H9 (cell line): ENCODE results near the gene PDE1C. TPM values are rescaled to one million over a fixed set of nuclear protein-coding genes. Genes with fewer than 3 reads are reported as not detected.

ENCODE experiments used
- DNase-seq: peaks from one replicate; pipeline ENCODE4 v3.0.0-alpha.2; 2017
- H2AFZ ChIP-seq: one replicate; pipeline ENCODE4 v1.6.1; 2013; ENCODE audit warnings: mild to moderate bottlenecking, low read length, control low read depth, moderate library complexity
- H2AK5ac ChIP-seq: 2 replicates; pipeline ENCODE4 v1.6.1; 2013; ENCODE audit warnings: low read length, control low read depth, mixed read lengths; ENCODE audit not compliant: insufficient read length
- H2BK120ac ChIP-seq: one replicate; pipeline ENCODE4 v1.6.1; 2013; ENCODE audit warnings: low read depth, mild to moderate bottlenecking, low read length, control low read depth, inconsistent platforms; ENCODE audit not compliant: poor library complexity, severe bottlenecking
- H2BK12ac ChIP-seq: 2 replicates; pipeline ENCODE4 v1.6.1; 2013; ENCODE audit warnings: low read length, control low read depth, mixed read lengths, low read depth; ENCODE audit not compliant: insufficient read length
- H2BK15ac ChIP-seq: 2 replicates; pipeline ENCODE4 v1.6.1; 2013; ENCODE audit warnings: low read depth, low read length, control low read depth
- H2BK20ac ChIP-seq: one replicate; pipeline ENCODE4 v1.6.1; 2013; ENCODE audit warnings: low read depth, mild to moderate bottlenecking, low read length, control low read depth, inconsistent platforms; ENCODE audit not compliant: poor library complexity, severe bottlenecking
- H2BK5ac ChIP-seq: 2 replicates; pipeline ENCODE4 v1.6.1; 2013; ENCODE audit warnings: low read length, control low read depth, mixed read lengths; ENCODE audit not compliant: insufficient read length
- H3K14ac ChIP-seq: 2 replicates; pipeline ENCODE4 v1.6.1; 2013; ENCODE audit warnings: low read length, control low read depth; ENCODE audit not compliant: insufficient read depth
- H3K18ac ChIP-seq: 2 replicates; pipeline ENCODE4 v1.6.1; 2013; ENCODE audit warnings: low read depth, mild to moderate bottlenecking, mixed read lengths, low read length, control low read depth; ENCODE audit not compliant: insufficient read length
- H3K23ac ChIP-seq: 2 replicates; pipeline ENCODE4 v1.6.1; 2013; ENCODE audit warnings: low read length, control low read depth, mixed read lengths, low read depth; ENCODE audit not compliant: insufficient read length
- H3K23me2 ChIP-seq: 2 replicates; pipeline ENCODE4 v1.6.1; 2013; ENCODE audit warnings: low read depth, mild to moderate bottlenecking, mixed read lengths, low read length, control low read depth; ENCODE audit not compliant: insufficient read length, poor library complexity, severe bottlenecking
- H3K27ac ChIP-seq: 2 replicates; pipeline ENCODE4 v1.5.1; 2013; ENCODE audit warnings: low read length, control low read depth, mixed read lengths, low read depth; ENCODE audit not compliant: insufficient read length
- H3K27me3 ChIP-seq: 2 replicates; pipeline ENCODE4 v1.6.1; 2013; ENCODE audit warnings: low read length, control low read depth, inconsistent platforms; ENCODE audit not compliant: insufficient read depth
- H3K4ac ChIP-seq: 2 replicates; pipeline ENCODE4 v1.6.1; 2013; ENCODE audit warnings: low read depth, mild to moderate bottlenecking, control low read depth, inconsistent platforms, low read length, moderate library complexity
- H3K4me1 ChIP-seq: 2 replicates; pipeline ENCODE4 v1.6.1; 2013; ENCODE audit warnings: low read length, control low read depth, inconsistent platforms; ENCODE audit not compliant: insufficient read depth
- H3K4me2 ChIP-seq: 2 replicates; pipeline ENCODE4 v1.6.1; 2013; ENCODE audit warnings: low read length, control low read depth, mixed read lengths; ENCODE audit not compliant: insufficient read length, insufficient read depth
- H3K56ac ChIP-seq: 2 replicates; pipeline ENCODE4 v1.6.1; 2013; ENCODE audit warnings: low read depth, mild to moderate bottlenecking, mixed read lengths, low read length, control low read depth; ENCODE audit not compliant: insufficient read length
- H3K79me1 ChIP-seq: 2 replicates; pipeline ENCODE4 v1.6.1; 2013; ENCODE audit warnings: low read depth, mild to moderate bottlenecking, moderate library complexity, low read length, control low read depth, inconsistent platforms; ENCODE audit not compliant: insufficient read depth, poor library complexity, severe bottlenecking
- H3K79me2 ChIP-seq: 2 replicates; pipeline ENCODE4 v1.6.1; 2013; ENCODE audit warnings: low read length, control low read depth, inconsistent platforms; ENCODE audit not compliant: insufficient read depth
- H3K9ac ChIP-seq: 2 replicates; pipeline ENCODE4 v1.6.1; 2013; ENCODE audit warnings: low read length, control low read depth, mixed read lengths; ENCODE audit not compliant: insufficient read length; ENCODE audit errors: extremely low read depth
- H3K9me3 ChIP-seq: one replicate; pipeline ENCODE4 v1.6.1; 2013; ENCODE audit warnings: low read depth, low read length, inconsistent platforms; ENCODE audit not compliant: control insufficient read depth
- H3T11ph ChIP-seq: one replicate; pipeline ENCODE4 v1.6.1; 2013; ENCODE audit warnings: mild to moderate bottlenecking, low read length, control low read depth, inconsistent platforms
- H4K20me1 ChIP-seq: one replicate; pipeline ENCODE4 v1.6.1; 2013; ENCODE audit not compliant: control insufficient read depth, insufficient read length, insufficient read depth
- H4K5ac ChIP-seq: 2 replicates; pipeline ENCODE4 v1.6.1; 2013; ENCODE audit warnings: low read depth, mild to moderate bottlenecking, mixed read lengths, low read length, control low read depth; ENCODE audit not compliant: insufficient read length
- H4K8ac ChIP-seq: replicated peaks from 2 replicates; pipeline ENCODE4 v1.6.1; 2013; ENCODE audit warnings: low read length, control low read depth, mixed read lengths, low read depth; ENCODE audit not compliant: insufficient read length
- H4K91ac ChIP-seq: 2 replicates; pipeline ENCODE4 v1.6.1; 2013; ENCODE audit warnings: low read depth, mild to moderate bottlenecking, moderate library complexity, mixed read lengths, low read length, control low read depth; ENCODE audit not compliant: insufficient read length
- H3K27ac Mint-ChIP-seq, 3 experiments: 2 replicates in 2 of 3; 3 replicates in 1 of 3; pipeline ENCODE4 v1.8.0; 2020 to 2021; ENCODE audit warnings: mixed read lengths in 3 of 3, mild to moderate bottlenecking in 1 of 3, moderate library complexity in 1 of 3
- H3K27me3 Mint-ChIP-seq: 2 replicates; pipeline ENCODE4 v1.8.0; 2021; ENCODE audit warnings: low read depth, mild to moderate bottlenecking, moderate library complexity, mixed read lengths
- H3K36me3 Mint-ChIP-seq, 3 experiments: 2 replicates in 2 of 3; 3 replicates in 1 of 3; pipeline ENCODE4 v1.8.0; 2020 to 2021; ENCODE audit warnings: low read depth in 3 of 3, mixed read lengths in 3 of 3; ENCODE audit not compliant: insufficient read depth in 1 of 3
- H3K4me1 Mint-ChIP-seq, 2 experiments: 2 replicates each; pipeline ENCODE4 v1.8.0; 2020; ENCODE audit warnings: mixed read lengths in 2 of 2
- H3K4me3 Mint-ChIP-seq, 2 experiments: 2 replicates in 1 of 2; 3 replicates in 1 of 2; pipeline ENCODE4 v1.8.0; 2020 to 2021; ENCODE audit warnings: mild to moderate bottlenecking in 2 of 2, mixed read lengths in 2 of 2, moderate library complexity in 1 of 2
- H3K9me3 Mint-ChIP-seq, 2 experiments: 2 replicates in 1 of 2; 3 replicates in 1 of 2; pipeline ENCODE4 v1.8.0; 2020; ENCODE audit warnings: mild to moderate bottlenecking in 2 of 2, mixed read lengths in 2 of 2, moderate library complexity in 1 of 2
- WGBS: extraction: QIAGEN DNeasy Blood & Tissue Kit; methylation state at CpG from one replicate; pipeline ENCODE4 v1.1.7; 2013; ENCODE audit warnings: missing lambda C conversion rate, low lambda C conversion rate, mixed read lengths; ENCODE audit not compliant: insufficient read length; ENCODE audit errors: extremely low coverage; 5-methylcytosine and 5-hydroxymethylcytosine counted together
- total RNA-seq: library from RNA; stranded (reverse); gene quantifications from 2 replicates; pipeline ENCODE4 v1.2.1, GENCODE V29; 2021
- TF ChIP-seq, protein P1 (sequence below): fragments of 200-600 bp; sonication (generic); conservative IDR thresholded peaks from 3 replicates; pipeline ENCODE4 v1.8.0; 2021; ENCODE audit warnings: antibody characterized with exemption, mild to moderate bottlenecking

Gene PDE1C
- total RNA-seq, 1 experiment from 2014 or later: 0.17 TPM

DNA sequence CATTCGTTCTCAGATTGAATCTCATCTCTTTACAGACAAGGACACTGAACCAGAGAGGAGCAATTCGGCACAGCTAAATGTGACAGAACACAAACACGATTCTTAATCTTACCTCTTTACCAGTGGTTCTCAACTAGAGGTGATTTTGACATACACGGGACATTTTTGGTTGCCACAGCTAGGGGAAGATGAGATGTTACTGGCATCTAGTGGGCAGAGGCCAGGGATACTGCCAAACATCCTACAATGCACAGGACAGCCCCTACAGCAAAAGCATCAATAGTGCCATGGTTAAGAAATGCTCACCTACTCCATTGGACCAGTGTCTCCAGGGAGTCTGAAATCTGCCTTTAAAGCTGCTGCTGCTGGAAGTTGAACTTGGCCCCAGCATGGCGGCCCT lies 27.3 kb downstream of the PDE1C start:
- no peak for DNase-seq
- Mint-ChIP-seq H3K27ac (no peak overlapping the region), H3K4me3 (no peak overlapping the region), H3K4me1 (peaks cover 10% of the 10 kb centered on the region in 2 experiments), H3K9me3 (no peaks in the 10 kb centered on the region), H3K36me3 (no peaks in the 10 kb centered on the region), H3K27me3 (peaks cover 9% of the 10 kb centered on the region)
- no peak overlapping the region for H2BK5ac ChIP-seq
- no peak overlapping the region for H2BK15ac ChIP-seq
- no peak overlapping the region for H2BK120ac ChIP-seq
- H2BK20ac ChIP-seq: no peak overlapping the region
- no peak overlapping the region for H4K5ac ChIP-seq
- H3K27me3 ChIP-seq: no peaks in the 10 kb centered on the region; the same call in 1 of the 2 replicates
- no peak overlapping the region for H2BK12ac ChIP-seq
- no peak overlapping the region for H4K8ac ChIP-seq
- H3K4me2 ChIP-seq: no peak overlapping the region
- H3K23me2 ChIP-seq: peaks cover 2% of the 10 kb centered on the region
- H3K79me1 ChIP-seq: no peaks in the 10 kb centered on the region
- no CpG with 5 or more reads among the region's 5 CpGs for WGBS
- H3K23ac ChIP-seq: no peak overlapping the region
- H3T11ph ChIP-seq: no peak overlapping the region
- H2AFZ ChIP-seq: no peak overlapping the region
- TF ChIP-seq, protein P1, sequence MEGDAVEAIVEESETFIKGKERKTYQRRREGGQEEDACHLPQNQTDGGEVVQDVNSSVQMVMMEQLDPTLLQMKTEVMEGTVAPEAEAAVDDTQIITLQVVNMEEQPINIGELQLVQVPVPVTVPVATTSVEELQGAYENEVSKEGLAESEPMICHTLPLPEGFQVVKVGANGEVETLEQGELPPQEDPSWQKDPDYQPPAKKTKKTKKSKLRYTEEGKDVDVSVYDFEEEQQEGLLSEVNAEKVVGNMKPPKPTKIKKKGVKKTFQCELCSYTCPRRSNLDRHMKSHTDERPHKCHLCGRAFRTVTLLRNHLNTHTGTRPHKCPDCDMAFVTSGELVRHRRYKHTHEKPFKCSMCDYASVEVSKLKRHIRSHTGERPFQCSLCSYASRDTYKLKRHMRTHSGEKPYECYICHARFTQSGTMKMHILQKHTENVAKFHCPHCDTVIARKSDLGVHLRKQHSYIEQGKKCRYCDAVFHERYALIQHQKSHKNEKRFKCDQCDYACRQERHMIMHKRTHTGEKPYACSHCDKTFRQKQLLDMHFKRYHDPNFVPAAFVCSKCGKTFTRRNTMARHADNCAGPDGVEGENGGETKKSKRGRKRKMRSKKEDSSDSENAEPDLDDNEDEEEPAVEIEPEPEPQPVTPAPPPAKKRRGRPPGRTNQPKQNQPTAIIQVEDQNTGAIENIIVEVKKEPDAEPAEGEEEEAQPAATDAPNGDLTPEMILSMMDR: no peak
- no peak overlapping the region for H3K56ac ChIP-seq
- H3K27ac ChIP-seq: no peak overlapping the region
- H3K4me1 ChIP-seq: no peaks in the 10 kb centered on the region
- H3K79me2 ChIP-seq: no peaks in the 10 kb centered on the region
- H4K91ac ChIP-seq: no peak overlapping the region
- no peak overlapping the region for H3K9ac ChIP-seq
- H2AK5ac ChIP-seq: no peak overlapping the region
- H3K9me3 ChIP-seq: no peaks in the 10 kb centered on the region
- H3K14ac ChIP-seq: no peak overlapping the region
- no peaks in the 10 kb centered on the region for H4K20me1 ChIP-seq
- no peak overlapping the region for H3K4ac ChIP-seq
- H3K18ac ChIP-seq: no peak overlapping the region
